SIG-M5 (cell line): ENCODE results near the gene USP25.

Experiments used
- DNase-seq: peaks from one replicate; lab custom pipeline; 2025; lab: John Stamatoyannopoulos, UW

USP25 gene

GRCh38 chr21:15815285-15815684, 85.5 kb downstream of the USP25 start:
- no peak for DNase-seq

- DNase-seq = no peak
Measured at GRCh38 chr21:15820327-15820726, 90.5 kb downstream of the USP25 start.

- DNase-seq = no peak
Measured at GRCh38 chr21:15820852-15821379, 91.1 kb downstream of the USP25 start.

GRCh38 chr21:15823486-15824150, 93.8 kb downstream of the USP25 start:
- DNase-seq = no peak

DNA sequence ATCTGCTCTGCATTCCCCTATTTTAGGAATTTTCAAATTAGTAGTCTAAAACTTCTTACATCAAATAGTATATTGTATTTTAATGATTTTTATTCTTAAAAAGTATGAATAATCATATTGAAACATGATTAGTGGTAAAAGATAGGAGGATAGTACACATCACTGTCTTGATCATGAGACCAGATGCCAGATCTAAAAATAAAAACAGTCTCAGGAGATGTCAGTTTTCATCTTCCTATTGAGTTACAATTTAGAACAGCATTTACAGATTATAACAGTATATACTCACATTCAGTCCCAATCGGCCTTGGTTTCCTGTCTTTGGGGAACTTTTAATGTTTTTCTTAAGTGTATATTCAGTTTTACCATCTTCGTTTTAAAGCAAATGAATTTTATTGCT, 95.9 kb downstream of the USP25 start:
- DNase-seq = no peak

GRCh38 chr21:15826147-15826780, 96.5 kb downstream of the USP25 start:
- no peak for DNase-seq

DNA sequence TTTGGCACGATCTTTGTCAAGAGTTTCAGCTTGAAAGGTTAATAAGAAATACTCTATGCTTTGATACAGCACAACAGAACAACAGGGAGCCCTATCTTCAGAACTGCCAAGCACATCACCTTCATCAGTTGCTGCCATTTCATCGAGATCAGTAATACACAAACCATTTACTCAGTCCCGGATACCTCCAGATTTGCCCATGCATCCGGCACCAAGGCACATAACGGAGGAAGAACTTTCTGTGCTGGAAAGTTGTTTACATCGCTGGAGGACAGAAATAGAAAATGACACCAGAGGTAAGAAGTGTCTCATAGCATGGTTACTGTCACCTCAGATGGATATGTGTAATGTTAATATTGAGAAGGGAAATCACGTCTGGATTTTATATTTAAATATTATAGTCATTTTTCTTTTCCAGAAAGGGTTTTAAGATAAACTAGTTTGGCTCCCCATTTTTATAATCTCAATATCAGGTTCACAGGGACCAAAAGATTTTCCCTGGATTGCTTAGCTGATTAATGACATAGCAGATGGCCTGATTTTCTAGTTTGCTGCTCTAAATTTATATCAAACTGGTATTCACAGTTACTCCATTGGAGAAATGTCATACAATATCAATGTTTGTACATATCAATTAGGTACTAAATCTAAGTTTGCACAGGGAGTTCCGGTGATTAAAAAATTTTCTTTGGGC, 97.3 kb downstream of the USP25 start:
- DNase-seq = no peak

DNA sequence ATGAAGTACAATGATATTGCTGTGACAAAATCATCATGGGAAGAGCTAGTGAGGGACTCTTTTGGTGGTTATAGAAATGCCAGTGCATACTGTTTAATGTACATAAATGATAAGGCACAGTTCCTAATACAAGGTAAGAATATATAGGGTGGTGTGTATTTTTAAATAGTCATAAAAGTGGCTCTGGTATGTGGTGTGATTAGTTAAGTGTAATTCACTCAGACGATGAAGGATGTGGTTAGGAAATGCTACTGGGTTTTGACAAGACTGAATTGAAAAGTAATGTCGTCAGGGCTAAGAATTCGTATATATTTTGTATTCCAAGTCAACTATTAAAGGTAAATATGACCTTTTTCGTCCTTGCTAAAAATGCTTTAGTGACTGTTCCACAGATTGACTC, 101.7 kb downstream of the USP25 start:
- no peak for DNase-seq

GRCh38 chr21:15837645-15838044, 107.9 kb downstream of the USP25 start:
- no peak for DNase-seq

GRCh38 chr21:15839026-15839425, 109.2 kb downstream of the USP25 start:
- no peak for DNase-seq

GRCh38 chr21:15839601-15840000, 109.8 kb downstream of the USP25 start:
- DNase-seq = no peak

DNA sequence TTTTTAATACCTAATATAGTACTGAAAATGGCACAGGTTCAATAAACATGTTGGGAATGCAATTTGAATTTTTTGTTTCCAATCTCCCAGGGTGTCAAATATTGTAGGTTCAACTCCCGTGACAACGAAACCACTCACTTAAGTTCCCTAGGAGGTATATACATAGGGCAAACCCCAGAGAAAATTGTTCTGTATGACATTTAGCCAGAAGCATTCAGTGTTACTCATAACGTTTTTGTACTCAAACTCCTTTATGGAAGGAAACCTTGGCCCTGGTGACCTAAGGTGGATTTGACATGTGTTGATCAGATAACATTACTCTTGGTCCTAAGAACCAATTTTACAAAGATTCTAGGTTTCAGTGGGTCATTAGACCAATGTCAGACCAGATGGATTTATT, 110.6 kb downstream of the USP25 start:
- DNase-seq = no peak

- no peak for DNase-seq
Measured at GRCh38 chr21:15841856-15842564, 112.2 kb downstream of the USP25 start.

DNA sequence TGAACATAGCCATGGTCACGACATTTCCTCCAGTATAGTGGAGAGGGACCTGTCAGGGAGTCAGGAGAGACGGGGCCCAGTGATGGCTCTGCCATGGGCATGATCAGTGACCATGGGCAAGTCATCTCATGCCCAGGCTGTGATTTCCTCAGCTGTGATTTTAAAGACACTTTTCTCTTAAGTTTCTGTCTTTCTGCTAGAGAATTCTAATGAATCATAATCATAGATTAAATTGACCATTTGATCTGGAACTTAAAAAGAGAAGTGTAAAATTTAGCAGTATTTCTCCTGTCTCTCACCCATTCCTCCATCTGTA, 112.7 kb downstream of the USP25 start:
- no peak for DNase-seq

DNA sequence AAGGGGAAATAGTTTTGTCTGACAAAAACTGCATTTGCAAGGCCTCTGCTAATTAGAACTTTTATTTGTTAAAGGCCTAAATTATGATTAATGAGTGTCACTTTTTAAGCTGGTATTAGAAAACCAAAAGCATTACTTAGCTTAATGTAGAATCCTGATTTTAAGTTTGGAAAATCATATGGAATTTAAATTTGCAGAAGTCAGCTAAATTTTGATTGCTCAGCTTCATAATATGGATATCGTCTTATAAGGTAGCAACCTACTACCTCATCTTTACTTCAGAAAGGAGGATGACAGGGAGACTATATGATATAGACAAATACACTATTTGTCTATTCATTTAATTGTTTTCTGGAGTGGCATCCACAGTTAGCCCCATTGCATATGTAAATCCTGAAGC, 114.0 kb downstream of the USP25 start:
- DNase-seq = no peak

- DNase-seq = no peak
Measured at GRCh38 chr21:15848634-15849560, 119.1 kb downstream of the USP25 start.

- DNase-seq = no peak
Measured at GRCh38 chr21:15849927-15850326, 120.1 kb downstream of the USP25 start.

- DNase-seq = no peak
Measured at GRCh38 chr21:15850645-15851044, 120.9 kb downstream of the USP25 start.

DNA sequence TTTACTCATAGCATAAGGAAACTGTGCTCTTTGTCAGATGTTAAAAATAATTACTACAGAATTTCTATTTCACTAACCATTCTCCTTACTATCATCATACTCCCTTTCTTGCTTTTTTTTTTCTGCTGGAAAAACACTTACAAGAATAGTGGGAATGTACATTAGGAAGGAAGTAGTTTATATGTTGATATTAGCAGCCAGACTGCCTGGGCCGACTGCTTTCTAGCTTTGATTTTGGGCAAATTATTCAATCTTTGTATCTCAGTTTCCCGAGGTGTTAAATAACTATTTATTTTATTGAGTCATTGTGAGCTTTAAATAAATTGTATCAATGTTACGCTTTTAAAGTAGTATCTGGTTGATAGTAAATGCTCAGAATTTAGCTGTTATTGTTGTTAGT, 122.4 kb downstream of the USP25 start:
- DNase-seq = no peak

DNA sequence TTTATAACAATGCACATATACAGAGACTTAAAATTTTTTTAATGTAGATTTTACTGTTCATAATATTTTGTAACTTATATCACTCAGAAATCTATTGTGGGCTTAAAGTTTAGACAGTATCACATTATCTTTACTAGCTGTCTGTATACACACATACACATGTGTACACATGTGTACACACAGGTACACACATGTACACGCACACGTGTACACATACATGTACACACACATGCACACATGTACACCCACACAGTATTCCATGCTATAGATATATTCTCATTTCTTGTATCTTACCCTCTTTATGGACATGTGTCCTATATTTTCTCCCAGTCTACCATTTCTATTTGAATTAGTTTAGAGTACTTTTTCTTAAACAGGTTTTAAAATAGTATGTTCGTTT, 123.3 kb downstream of the USP25 start:
- DNase-seq = no peak

GRCh38 chr21:15856813-15857212, 127.0 kb downstream of the USP25 start:
- no peak for DNase-seq

DNA sequence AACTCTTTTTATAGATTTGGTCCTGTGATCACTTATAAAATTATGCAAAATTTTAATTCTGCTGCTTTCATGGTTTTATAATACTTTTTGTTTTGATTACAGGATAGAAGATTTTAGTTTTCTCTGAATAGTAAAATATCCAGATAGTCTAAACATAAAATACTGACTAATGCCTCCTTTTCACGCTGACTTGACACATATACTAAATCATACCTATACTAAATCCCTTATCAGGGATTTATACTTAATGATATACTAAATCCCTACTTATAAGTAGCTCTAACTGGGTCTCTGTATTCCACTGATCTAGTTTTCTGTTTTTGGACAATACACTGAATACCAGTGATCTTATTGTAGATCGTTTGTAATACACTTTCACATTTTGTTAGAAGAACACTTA, 128.0 kb downstream of the USP25 start:
- no peak for DNase-seq
